Endometrium (tissue), 2 donors: ENCODE data around the gene NCL.

Source experiments
- FAIRE-seq: peaks from 2 replicates; lab custom pipeline; 2012; peaks lifted over from hg19 to GRCh38; lab: Jason Lieb, UNC
- donor health status: control.
- donor health status: control.

NCL gene, protein sequence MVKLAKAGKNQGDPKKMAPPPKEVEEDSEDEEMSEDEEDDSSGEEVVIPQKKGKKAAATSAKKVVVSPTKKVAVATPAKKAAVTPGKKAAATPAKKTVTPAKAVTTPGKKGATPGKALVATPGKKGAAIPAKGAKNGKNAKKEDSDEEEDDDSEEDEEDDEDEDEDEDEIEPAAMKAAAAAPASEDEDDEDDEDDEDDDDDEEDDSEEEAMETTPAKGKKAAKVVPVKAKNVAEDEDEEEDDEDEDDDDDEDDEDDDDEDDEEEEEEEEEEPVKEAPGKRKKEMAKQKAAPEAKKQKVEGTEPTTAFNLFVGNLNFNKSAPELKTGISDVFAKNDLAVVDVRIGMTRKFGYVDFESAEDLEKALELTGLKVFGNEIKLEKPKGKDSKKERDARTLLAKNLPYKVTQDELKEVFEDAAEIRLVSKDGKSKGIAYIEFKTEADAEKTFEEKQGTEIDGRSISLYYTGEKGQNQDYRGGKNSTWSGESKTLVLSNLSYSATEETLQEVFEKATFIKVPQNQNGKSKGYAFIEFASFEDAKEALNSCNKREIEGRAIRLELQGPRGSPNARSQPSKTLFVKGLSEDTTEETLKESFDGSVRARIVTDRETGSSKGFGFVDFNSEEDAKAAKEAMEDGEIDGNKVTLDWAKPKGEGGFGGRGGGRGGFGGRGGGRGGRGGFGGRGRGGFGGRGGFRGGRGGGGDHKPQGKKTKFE

DNA sequence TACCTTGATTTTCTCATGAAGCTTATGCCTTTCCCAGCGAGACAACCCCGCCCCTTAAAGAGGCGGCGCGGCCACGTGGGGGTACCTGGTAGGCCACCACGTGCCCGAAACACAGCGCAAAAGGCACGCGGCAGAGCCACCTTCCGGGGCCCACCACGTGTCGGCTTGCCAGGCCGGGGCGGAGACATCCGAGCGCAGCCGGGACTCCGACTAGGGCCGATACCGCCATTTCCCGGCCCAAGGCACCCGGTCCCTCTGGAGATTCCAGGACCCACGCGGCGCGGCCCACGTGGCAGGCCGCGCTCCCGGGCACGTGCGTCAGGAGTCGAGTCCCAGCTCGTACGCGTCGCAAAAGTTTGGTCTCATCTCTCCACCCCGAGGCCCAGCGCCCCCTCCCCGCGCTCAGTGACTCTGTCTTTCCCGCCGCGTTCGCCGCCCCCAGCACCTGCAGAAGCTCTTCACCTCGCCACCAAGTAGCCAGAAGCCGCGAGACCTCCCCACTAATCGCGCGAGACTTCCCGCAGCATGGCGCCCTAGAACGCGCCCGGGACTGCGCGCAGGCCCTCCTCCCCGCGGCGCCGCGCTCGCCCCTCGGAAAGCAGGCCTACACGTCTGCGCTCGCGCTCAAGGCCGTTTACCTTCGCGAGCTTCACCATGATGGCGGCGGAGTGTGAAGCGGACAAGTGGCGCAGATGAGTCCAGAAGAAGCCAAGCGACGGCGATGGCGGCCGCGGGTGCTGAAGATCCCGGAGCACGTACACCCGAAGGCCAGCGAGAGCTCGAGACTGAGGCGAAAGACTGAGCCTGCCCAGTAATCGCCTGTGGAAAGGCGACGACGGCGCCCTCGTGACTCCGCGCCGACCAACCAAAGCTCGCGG is at the start of gene NCL:
Gene NCL, minus strand, starts transcription at position 787 of the 878 bp plus-strand sequence. Its CDS starts 131 bp downstream, at position 656.
- FAIRE-seq = no peak

DNA sequence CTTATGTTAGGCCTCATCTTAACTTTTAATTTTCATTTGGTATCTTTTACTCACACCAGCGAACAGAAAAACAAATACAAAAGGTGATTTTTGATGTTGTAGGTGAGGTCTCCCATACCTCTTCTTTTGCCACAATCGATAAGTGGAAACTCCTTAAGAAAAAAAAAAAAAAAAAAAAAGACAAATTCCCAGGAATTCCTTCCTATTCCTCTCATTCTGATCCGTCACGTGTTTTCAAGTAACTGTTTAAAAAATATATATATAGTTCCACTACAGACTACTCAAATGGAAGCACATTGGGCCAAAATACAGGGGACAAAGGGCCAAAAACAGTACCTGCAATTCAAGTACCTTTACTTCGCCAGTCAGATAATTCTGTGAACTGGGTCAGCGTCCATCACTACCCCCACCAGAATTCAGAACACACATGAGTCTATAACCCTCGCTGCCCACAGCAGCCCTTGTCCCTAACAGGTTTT is 49.5 kb upstream of the NCL start:
- no peak for FAIRE-seq

GRCh38 chr2:231512222-231512621 is 47.9 kb upstream of the NCL start:
- FAIRE-seq = no peak

DNA sequence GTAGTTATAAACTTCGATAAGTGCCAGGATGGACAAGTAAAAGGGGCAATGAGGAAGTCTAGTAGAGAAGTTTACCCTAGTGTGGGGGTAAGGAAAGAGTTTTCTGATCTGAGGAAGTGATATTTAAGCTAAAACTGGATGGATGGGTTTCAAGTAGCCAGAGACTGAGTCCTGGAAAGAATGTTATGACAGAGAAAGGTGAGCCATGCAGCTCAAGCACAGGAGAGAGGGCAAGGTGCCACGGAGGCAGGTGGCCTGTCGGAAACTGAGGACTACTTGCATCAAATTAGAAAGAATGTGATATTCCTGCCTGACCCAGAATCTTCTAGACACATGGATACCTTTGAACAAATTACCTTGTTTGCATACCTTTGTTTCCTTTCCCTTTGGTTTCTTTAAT is 39.5 kb upstream of the NCL start:
- FAIRE-seq = no peak

- FAIRE-seq = no peak
These were observed 38.3 kb upstream of the NCL start for GRCh38 chr2:231502596-231502995.

- FAIRE-seq = no peak
These were observed 33.4 kb upstream of the NCL start for GRCh38 chr2:231497651-231498050.

- no peak for FAIRE-seq
These were observed 30.4 kb upstream of the NCL start for GRCh38 chr2:231494669-231495068.

DNA sequence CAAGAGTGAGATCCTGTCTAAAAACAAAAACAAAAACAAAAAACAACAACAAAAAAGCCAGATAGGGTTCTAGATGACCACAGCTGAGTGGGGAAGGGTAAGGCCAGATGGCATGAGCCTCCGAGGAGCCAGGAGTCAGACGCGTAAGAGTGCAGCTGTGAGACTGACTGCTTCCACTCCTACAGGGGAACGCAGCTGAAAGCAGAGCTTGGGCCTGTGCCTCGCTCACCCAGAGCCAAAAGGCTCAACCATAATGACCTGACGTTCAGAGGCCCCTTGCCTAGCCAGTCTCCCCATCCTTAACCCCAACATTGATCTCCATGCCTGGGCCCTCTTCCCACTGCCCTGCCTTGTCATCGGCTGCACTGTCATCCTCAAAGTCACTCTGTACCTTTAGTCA is 26.5 kb upstream of the NCL start:
- no peak for FAIRE-seq

GRCh38 chr2:231489990-231490389 is 25.7 kb upstream of the NCL start:
- no peak for FAIRE-seq

GRCh38 chr2:231488331-231488730 is 24.0 kb upstream of the NCL start:
- FAIRE-seq = no peak

DNA sequence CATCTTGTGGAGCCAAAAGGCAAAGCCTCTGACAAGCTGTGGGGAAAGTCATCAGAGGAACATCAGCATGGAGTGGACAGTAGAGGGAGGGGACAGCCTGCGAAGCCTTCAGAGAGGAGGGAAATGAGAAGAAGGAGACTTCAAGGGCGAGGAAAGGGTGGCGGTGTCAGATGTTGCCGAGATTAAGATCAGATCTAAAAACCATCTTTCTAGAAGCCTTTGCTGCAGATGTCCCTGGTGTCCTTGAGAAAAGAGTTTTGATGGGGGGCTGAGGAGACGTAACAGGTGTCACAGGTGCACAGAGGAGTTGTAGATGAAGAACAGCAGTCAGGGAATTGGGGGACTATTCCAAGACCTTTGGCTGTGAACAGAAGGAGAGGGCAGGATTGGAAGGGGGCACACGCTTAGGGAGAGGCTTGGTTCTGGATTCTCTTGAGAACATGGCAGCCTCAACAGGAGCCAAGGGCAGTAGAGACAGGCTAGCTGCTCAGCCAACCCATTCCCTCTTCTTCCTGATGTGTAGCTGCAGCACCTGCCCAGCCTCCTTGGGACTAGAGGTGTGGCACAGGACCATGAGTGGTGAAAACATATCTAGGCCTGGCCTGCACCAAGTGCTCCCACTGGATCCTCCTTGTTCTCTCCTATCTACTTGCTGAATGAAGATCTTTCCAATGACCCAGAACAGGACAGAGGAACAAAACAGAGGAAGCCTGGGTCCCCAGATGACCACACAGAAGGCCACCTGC is 22.7 kb upstream of the NCL start:
- FAIRE-seq = no peak

GRCh38 chr2:231483398-231484329 is 19.4 kb upstream of the NCL start:
- no peak for FAIRE-seq

- no peak for FAIRE-seq
These were observed 18.6 kb upstream of the NCL start for GRCh38 chr2:231482806-231483391.

GRCh38 chr2:231480781-231481180 is 16.5 kb upstream of the NCL start:
- FAIRE-seq = no peak

- FAIRE-seq = no peak
These were observed 15.2 kb upstream of the NCL start for GRCh38 chr2:231479455-231479854.

DNA sequence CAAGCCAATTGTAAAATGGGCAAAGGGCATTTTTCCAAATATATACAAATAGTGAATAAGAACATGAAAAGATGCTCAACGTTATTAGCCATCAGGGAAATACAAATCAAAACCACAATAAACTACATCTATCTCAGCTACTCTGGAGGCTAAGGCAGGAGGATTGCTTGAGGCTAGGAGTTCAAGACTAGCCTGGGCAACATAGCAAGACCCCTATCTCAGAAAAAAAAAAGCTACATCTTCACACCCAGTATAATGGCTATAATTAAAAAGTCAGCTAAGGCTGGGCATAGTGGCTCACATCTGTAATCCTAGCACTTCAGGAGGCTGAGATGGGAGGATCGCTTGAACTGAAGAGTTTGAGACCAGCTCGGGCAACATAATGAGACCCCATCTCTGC is 12.6 kb upstream of the NCL start:
- no peak for FAIRE-seq

- no peak for FAIRE-seq
These were observed 11.7 kb upstream of the NCL start for GRCh38 chr2:231475965-231476364.

DNA sequence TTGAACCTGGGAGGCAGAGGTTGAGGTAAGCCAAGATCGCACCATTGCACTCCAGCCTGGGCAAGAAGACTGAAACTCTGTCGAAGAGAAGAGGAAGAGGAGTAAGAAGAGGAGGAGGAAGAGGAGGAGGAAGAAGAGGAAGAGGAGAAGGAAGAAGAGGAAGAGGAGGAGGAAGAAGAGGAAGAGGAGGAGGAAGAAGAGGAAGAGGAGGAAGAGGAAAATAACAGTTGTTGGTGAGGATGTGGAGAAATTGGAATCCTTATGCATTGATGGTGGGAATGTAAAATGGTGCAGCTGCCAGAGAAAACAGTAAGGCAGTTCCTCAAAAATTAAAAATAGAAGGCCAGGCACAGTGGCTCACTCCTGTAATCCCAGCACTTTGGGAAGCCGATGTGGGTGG is 8.5 kb upstream of the NCL start:
- no peak for FAIRE-seq

- FAIRE-seq = no peak
These were observed 6.1 kb upstream of the NCL start for GRCh38 chr2:231470246-231470900.

DNA sequence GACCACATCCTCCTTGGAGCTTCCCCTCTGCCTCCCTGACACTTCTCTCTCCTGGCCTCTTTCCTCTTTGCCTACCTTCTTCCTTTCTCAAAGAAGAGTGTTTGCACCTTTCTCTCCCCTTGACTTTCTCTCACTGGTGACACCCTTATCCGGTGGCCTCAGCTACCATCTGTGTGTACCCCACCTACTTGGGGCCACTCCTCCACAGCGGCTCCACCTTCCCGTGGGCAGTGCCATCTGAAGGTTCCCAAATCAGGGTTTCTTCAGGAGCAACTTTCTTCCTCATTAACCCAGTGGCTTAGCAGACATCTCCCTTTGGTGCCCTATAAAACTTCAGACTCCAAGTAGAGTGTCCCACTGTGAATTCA is 5.3 kb upstream of the NCL start:
- FAIRE-seq = no peak
